Stimulated activated CD4-positive, alpha-beta T cell treated with anti-CD3 and anti-CD28 coated beads, Interleukin-2, amount 100 ng/mL, for 4 hours (primary cell): ENCODE measurements around the gene AQR.
"Not testable (repeated sequence)": the region's sequence is repeated elsewhere in the genome, so short reads cannot be mapped to it uniquely, and the experiment has no call there.

ENCODE experiments used
- DNase-seq: peaks from one replicate; pipeline ENCODE4 v3.0.0-alpha.2; 2020; ENCODE audit warnings: low read depth

AQR gene

DNA sequence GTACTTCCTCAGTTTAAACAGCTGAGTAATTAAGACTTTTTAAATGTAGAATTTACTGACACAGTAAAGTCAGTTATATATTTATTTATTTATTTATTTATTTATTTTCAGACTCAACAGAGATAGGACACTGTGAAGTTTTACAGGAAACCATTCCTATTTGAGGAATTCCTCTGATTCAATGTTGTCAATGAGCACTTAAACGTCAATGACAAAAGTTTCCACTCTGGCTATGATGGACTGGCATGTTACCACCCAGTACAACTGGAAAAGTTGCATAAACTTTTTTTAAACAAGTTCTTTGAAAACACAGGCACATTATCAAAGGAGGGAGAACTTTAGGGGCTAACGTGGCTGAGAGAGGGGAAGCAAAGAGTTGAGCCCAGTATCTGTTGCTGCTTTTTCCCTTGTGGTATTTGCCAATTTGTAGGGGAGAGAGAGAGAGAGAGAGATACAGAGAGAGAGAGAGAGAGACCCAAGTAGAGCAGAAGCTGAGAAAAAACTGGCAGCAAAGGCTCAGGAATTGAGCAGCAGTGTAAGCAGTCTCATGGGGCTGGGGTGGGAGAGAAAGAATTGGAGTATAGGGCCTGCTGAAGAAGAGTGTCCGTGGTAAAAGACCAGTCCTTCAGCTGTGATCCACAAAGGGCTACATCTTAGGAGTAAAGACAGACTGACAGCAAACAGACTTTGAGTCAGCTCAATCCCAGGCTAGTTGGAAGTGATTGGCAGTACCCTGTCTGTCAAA lies 155.9 kb downstream of the AQR start:
- DNase-seq: no peak

GRCh38 chr15:34812868-34813365 lies 156.6 kb downstream of the AQR start:
- DNase-seq: not testable (repeated sequence)

GRCh38 chr15:34812369-34812768 lies 157.2 kb downstream of the AQR start:
- DNase-seq: no peak

GRCh38 chr15:34810443-34811129 lies 159.0 kb downstream of the AQR start:
- no peak for DNase-seq

GRCh38 chr15:34809186-34809585 lies 160.4 kb downstream of the AQR start:
- DNase-seq: no peak

- DNase-seq: no peak
Measured at GRCh38 chr15:34808016-34808415, 161.5 kb downstream of the AQR start.

DNA sequence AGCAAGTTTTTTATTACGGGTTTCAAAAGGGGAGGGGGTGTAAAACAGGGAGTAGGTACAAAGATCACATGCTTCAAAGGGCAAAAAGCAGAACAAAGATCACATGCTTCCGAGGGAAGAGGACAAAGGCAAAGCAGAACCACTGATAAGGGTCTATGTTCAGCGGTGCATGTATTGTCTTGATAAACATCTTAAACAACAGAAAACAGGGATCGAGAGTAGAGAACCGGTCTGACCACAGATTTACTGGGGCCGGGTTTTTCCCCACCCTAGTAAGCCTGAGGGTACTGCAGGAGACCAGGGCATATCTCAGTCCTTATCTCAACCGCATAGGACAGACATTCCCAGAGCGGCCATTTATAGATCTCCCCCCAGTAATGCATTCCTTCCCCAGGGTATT lies 162.3 kb downstream of the AQR start:
- DNase-seq: not testable (repeated sequence)

DNA sequence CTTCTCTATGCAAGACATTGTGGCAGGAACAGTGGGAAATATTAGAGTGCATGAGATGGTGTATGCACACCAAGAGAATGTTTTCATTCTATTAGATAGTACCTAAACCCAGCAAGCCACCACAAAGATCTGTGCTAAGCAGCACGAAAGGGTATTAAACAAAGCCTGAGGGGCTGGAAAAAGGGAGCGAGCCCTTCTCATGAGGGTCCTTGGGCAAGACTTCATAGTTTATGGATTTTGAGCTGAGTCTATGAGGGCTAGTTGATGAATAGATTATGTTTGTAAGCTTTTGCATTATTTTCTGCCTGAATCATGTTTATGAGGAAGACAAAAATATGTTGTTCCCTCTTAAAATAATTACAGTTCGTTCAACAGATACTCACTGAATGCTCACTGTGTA lies 164.8 kb downstream of the AQR start:
- no peak for DNase-seq

GRCh38 chr15:34804113-34804512 lies 165.4 kb downstream of the AQR start:
- no peak for DNase-seq

GRCh38 chr15:34802803-34803750 lies 166.5 kb downstream of the AQR start:
- no peak for DNase-seq

DNA sequence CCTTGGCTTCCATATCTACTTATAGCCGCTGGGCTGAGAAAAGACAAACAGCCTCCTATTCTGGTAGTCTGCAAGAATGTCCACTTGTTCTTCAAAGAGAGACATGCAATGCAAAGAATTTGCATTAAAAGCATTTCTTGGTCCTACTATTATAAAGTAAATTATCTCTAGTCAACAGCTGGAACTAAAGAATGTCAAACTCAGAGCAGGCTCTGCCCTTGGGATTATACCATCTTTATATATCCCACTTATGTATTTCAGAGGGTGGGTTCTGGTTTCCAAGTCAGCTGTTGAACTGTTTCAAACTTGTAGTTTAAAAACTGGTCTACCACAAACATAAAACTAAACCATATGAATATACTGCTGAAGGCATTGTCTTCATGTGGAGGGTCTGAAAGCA lies 167.2 kb downstream of the AQR start:
- no peak for DNase-seq
